Measurements from ENCODE around the gene SKOR1. TPM values are rescaled to one million over a fixed set of nuclear protein-coding genes. Genes with fewer than 3 reads are reported as not detected.

The SKOR1 gene
- total and polyA plus RNA-seq, 10 of the 15 experiments (the other 5 are each of a cell fraction or from before 2014, with no cell fraction given), result 0.04 to 0.36 (median 0.10) TPM; not detected in 4

GRCh38 chr15:67840749-67841512 lies 15.6 kb downstream of the SKOR1 start (continued):
- TF ChIP-seq MYC (IDR thresholded peaks at IDR 0.05; ENCODE audit: insufficient read depth, insufficient read length, insufficient replicate concordance, low read length, severe bottlenecking), result no peak
- TF ChIP-seq ZZZ3 (IDR thresholded peaks at IDR 0.05; ENCODE audit: control insufficient read depth, insufficient read length, low read depth), result no peak
- TF ChIP-seq RCOR1 (conservative IDR thresholded peaks at IDR 0.05; ENCODE audit: low read depth, low read length), result 0 out of 2 replicates have a peak, but pooled peaks have one; percentile 11
- TF ChIP-seq BRCA1 (IDR thresholded peaks at IDR 0.05; ENCODE audit: low read depth, low read length), result no peak
- no peak for TF ChIP-seq NR2C2 (IDR thresholded peaks at IDR 0.05; ENCODE audit: borderline replicate concordance, control insufficient read depth, insufficient read length, low read depth)
- 0 out of 2 replicates have a peak, but pooled peaks have one; percentile 13 for TF ChIP-seq PKNOX1 (IDR thresholded peaks at IDR 0.05)
- no peak for TF ChIP-seq POU2F2 (IDR thresholded peaks at IDR 0.05; ENCODE audit: borderline replicate concordance, low read depth, low read length)
- no peak for TF ChIP-seq PAX5 (IDR thresholded peaks at IDR 0.05; ENCODE audit: borderline replicate concordance, low read depth, low read length)
- 0 out of 2 replicates have a peak, but pooled peaks have one; percentile 40 for TF ChIP-seq SIN3A (IDR thresholded peaks at IDR 0.05; ENCODE audit: low read depth, low read length)
- peak; percentile 53; the same call in 1 of the 2 replicates for TF ChIP-seq HDGF (IDR thresholded peaks at IDR 0.05)
- no peak for TF ChIP-seq FOS (IDR thresholded peaks at IDR 0.05; ENCODE audit: borderline replicate concordance, extremely low read depth, insufficient read length)
- no peak for TF ChIP-seq TCF3 (IDR thresholded peaks at IDR 0.05; ENCODE audit: borderline replicate concordance, insufficient read depth, low read depth, low read length)
- TF ChIP-seq CBX5 (IDR thresholded peaks at IDR 0.05; ENCODE audit: low read depth), result no peak

All from GM12878 (cell line).